OCI-M1 (cell line): ENCODE results near the gene AQP6.

Experiments used
- DNase-seq: peaks from one replicate; lab custom pipeline; 2025; lab: John Stamatoyannopoulos, UW

Gene AQP6

DNA sequence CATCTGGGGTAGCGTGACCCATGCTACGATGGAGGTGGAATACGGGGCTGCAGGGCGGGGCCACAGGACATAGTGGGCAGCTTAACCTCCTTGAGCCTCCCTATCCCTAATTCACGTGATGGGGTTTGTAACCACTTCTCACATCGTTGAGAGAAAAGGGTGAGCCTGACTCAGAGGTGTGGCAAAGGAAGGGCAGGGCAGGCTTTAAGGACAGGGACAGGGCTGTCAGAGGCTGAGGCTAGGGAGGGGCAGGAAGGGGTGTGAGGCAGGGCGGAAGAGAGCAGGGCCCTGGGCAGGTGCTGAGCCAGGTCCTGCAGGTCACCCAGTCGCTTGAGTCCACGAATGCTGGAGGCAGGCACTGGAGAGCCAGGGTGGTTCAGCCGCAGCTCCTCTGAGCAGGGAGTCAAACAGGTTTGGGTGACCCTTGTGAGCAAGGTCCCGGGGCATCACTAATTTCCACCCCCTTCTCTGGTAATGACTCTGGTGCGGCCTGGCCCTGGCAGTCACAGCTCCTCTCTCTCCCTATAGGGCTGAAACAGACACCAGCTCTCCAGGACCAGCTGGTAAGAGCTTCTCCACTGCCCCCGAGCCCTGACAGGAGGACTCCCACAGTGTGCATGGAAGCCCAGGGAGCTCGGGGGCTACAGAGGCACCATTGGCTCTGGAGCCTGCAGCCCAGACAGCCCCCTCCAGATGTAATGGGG is 29.7 kb upstream of the AQP6 start:
- DNase-seq: no peak

DNA sequence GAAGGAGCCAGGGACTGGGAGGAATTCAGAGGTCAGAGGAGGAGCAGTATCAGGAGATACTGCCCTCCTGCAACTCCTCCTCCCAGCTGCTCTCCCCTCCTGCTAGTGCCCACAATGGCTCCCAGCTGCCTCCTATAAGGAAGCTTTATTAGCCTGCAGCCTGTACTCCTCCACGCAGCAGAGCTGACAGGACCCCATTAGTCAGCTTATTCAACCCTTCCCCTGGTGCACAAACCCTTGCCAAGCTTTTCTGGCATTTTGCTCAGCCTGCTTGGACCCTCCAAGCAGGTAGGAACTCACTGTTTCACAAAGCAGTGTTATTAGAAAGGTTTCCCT is 29.2 kb upstream of the AQP6 start:
- no peak for DNase-seq

DNA sequence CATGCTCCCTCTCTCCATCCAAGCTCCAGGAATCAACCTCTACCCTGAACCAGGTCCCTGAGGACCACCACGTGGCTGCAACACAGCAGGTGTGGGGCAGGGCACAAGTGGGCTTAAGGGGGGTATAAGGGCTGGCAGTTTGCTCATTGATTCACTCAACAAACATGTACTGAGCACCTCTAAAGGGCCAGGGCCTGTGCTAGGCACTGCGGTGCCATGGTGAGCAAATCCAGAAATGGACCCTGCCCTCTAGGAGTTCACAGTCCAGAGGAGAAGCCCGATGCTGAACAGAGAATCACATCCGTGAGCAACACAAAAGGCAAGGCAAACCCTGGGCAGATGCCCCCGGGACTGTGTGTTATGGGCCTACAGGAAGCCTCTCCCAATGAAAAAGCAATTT is 28.7 kb upstream of the AQP6 start:
- DNase-seq: no peak

DNA sequence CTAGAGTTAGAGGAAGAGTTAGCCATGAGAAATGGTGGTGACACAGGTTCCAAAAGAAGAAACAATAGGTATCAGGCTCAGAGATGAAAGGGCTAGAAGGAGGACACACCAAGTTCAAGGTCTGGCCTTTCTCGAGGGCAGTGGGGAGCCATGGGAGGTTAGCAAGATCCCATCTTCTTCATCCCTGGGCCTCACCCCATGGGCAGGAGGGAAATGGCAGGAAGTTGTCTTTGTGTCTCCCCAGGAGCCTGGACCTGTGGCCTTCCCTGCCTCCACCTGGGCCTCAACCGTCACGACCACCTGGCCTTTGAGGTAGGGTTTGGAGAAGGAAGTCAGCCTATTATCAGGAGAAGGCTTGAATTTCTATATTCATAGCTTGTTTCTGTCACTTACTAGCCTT is 28.0 kb upstream of the AQP6 start:
- no peak for DNase-seq

DNA sequence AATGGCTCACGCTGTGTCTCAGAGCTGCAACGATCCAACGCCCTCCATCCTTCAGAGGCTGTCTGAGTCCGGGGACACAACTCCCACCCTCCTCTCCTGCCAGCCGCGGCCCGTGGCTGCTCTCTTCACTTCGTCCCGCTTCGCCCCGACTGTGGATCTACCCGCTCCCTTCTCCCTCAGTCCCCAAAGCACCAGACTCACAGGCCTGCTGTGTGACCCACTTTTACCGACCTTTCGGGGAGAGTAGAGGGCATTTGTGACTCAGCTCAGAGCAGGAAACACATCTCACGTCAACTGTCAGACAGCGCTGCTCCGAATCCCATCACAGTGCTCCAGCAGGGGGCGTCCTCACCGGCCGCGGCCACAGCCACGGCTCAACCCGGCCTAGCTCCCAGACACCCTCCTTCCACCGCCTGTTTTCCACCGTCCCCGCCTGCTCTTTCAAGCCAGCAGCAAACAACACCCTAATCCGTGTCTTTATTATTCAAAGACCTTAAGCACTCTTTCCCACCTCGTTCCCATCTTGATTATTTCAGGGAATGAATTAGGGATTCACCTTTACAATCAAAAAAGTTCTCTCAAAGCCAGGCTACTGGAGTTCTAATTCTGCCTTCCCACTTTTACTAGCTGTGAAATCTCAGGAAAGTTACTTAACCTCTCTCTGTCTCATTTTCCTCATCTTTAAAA is 27.2 kb upstream of the AQP6 start:
- peak; percentile 89 for DNase-seq

GRCh38 chr12:49946086-49946485 is 26.7 kb upstream of the AQP6 start:
- DNase-seq: no peak

- DNase-seq: no peak
Measured at GRCh38 chr12:49946497-49946896, 26.2 kb upstream of the AQP6 start.

- no peak for DNase-seq
Measured at GRCh38 chr12:49947593-49948226, 25.0 kb upstream of the AQP6 start.

- DNase-seq: no peak
Measured at GRCh38 chr12:49948866-49949845, 23.6 kb upstream of the AQP6 start.

DNA sequence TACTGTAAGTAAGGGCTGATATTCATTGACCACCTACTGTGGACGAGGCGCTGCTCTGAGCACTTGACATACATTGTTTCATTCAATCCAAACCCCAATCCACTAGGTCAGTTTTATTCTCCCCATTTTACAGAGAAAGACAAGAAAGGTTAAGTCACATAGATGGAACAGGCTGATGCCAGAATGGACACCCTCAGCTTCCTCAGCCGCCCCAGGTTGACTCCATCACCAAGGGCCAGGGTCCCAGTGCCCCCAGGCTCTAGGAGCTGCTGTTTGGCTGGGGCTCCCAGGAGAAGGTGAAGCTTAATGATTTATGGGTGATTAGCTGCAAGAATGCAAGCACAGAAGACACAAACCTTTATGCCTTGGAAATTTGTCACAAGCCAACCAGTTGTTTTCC is 22.9 kb upstream of the AQP6 start:
- no peak for DNase-seq

DNA sequence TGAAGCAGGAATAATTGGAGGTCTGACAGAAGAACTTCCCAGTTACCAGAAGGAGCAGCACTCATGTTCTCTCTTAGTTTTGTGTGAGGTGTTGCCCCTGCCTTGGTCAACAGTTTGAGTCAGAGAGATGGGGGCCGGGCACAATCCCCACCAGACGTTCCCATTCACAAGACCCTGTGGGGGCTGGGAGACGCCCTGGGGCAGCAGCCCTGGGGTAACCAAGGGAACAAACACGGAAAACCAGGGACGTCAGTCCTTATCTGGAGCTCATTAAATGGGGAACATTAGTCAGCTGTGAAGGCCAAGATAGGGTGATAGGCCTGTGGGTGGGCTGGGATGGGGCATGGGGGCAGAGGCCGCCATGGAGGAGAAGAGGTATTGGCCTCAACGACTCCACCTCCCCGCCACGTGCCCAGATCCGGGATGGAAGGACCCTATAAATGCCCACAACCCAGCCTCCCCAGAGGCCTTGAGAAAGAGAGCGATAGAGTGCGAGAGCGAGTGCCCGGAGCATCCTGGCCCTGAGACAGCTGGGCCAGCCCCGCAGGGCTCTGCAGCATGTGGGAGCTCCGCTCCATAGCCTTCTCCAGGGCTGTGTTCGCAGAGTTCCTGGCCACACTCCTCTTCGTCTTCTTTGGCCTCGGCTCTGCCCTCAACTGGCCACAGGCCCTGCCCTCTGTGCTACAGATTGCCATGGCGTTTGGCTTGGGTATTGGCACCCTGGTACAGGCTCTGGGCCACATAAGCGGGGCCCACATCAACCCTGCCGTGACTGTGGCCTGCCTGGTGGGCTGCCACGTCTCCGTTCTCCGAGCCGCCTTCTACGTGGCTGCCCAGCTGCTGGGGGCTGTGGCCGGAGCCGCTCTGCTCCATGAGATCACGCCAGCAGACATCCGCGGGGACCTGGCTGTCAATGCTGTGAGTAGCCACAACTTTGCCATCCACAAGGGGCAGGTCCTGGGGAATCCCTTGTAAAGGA is 22.2 kb upstream of the AQP6 start, which contains the start of gene AQP2:
Gene AQP2 (plus strand): TSS at position 465 of the 979 bp plus-strand sequence. CDS start 94 bp downstream, at position 559.
- no peak for DNase-seq

GRCh38 chr12:49951411-49952240 is 21.1 kb upstream of the AQP6 start:
- no peak for DNase-seq

DNA sequence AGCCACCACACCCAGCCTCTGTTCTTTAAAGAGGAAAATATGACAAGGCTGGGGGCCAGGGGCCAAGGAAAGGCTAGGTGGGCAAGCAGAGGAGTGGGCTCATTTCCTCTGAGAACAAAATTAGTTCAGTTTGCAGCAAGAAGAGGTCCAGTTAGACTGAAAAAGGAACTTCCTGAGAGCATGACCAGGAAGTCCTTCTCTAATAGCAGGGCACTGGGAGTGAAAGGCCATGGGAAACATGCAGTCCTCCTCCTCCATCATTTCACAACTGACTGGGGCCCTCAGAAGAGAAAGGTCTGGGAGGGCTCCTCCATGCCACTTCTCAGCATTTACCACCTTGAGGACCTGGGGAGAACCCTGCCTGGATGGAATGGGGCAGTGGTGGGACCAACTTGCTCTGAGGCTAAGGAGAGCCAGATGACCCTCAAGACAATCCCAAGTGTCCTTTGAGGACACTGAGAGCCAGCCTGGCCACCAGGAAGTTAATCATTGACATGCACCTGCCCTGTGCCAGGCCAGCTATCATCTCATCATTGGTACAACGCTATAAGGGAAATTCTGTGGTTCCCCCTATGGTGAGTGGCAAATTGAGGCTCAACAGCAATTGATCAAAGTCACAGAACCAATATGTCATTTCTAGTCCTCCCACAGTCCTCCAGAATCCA is 20.2 kb upstream of the AQP6 start:
- DNase-seq: no peak

DNA sequence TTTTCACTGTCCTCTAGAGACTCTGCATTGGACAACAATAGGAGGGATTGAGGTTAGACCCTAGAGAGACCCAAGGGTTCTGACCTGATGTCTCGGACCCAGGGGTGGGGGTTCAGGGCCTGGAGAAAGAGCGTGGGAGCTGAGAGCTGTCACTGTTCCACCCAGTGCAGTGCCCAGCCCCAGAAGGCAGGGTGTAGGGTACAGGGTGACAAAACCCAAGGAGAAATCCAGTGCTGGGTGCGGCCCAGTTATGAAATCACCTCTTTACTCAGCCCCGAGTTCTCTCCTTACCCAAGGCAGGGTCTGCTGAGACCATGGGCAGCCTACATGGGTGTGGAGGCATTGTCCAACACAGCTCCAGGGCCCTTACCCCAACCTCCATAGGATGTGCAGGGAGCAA is 19.6 kb upstream of the AQP6 start:
- no peak for DNase-seq

GRCh38 chr12:49953961-49954846 is 18.5 kb upstream of the AQP6 start:
- no peak for DNase-seq

- no peak for DNase-seq
Measured at GRCh38 chr12:49954863-49955830, 17.6 kb upstream of the AQP6 start.
